ENCODE results near the gene GIT1.
"Not testable (repeated sequence)": the region's sequence is repeated elsewhere in the genome, so short reads cannot be mapped to it uniquely, and the experiment has no call there.

The GIT1 gene

DNA sequence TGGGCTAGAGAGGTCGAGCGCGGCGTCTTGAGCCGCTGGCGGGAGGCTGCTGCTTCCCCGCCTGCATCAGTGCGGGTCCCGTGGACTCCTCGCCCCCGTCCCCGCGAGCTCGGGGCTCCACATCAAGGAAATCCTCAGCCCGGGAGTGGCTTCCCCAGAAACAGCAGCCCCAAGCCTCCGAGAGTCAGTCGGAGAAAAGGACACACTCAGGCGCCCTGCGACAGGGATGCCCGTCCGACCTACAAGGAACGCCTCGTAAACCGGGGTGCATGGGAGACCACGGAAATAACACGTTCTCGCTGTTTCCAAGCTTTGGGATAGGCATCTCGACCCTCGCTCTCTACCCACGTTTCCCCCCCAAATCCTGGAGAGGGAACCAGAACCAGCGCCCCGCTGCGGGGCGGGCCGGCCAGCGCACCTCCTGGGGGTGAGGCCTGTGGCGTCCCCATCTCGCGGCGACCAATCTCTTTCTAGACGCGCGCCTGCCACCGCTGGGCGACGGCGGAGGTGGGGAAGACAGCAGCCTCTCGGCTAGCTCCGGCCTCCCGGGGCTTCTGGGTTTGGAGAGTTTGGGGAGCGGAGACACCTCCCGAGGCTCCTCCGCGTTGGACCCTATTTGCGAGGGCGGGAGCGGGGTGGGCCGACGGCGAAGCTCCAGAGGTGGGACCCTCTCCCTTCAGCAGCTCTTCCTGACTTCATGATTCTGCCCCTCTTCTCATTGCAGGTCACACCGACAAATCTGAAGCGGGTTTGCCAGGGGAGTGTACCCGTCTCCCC lies 21.7 kb downstream of the GIT1 start:
- peak; percentile 63 for DNase-seq (ENCODE audit: low read depth)

DNA sequence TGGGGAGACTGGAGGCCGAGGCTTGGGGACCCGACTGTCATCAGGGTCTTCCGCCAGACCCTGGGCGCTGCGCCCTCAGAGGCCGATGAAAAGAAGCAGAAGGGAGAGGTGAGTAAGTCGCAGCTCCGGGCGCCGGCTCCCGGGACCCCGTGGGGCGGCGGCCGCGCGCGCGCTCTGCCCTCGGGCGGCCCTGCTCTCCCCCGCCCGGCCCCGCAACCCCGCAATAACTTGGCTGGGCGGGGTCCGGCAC lies 22.2 kb downstream of the GIT1 start:
- DNase-seq (ENCODE audit: low read depth) = no peak

DNA sequence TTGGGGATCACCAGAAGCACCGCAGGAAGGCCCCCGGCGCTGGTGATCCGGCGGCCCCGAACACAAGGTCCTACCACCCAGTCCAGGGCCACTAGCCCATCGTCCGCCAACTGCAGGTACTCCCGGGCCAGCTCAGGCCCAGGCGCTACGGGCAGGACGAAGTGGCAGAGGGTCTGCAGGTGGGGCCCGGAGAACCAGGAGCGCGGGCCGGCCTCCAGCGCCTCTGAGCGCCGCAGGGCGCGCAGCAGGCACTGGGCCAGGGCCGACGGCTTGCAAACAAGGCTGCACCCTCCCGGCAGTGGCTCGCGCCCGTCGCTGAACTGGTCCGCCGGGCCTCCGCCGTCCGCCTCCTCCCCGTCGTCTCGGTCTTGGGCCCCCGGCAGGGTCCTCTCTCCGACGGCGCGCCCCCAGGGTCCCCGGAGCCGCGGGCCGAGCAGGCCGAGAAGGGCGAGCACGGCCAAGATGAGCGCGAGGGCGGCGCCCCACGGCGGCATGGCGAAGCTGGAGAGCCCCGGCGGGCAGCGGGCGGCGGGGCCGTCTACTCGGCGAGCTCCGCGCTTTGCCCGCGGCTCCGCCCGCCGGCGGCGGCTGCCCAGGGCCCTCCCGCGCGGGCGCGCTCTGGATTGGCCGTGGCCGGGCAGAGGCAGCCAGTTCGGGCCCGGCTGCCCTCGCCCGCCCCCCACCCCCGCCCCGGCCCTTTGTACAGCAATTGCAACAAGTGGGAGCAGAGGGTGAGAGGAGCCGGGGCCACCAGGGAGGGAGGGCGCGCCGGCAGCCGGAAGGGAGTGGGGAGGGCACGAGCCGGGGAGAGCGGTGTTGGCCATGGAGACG lies 22.8 kb downstream of the GIT1 start, which contains the start of gene ABHD15:
Gene ABHD15, minus strand, starts transcription at position 565 of the 831 bp plus-strand sequence. Its CDS starts 71 bp downstream, at position 494.
- DNase-seq (ENCODE audit: low read depth) = no peak

DNA sequence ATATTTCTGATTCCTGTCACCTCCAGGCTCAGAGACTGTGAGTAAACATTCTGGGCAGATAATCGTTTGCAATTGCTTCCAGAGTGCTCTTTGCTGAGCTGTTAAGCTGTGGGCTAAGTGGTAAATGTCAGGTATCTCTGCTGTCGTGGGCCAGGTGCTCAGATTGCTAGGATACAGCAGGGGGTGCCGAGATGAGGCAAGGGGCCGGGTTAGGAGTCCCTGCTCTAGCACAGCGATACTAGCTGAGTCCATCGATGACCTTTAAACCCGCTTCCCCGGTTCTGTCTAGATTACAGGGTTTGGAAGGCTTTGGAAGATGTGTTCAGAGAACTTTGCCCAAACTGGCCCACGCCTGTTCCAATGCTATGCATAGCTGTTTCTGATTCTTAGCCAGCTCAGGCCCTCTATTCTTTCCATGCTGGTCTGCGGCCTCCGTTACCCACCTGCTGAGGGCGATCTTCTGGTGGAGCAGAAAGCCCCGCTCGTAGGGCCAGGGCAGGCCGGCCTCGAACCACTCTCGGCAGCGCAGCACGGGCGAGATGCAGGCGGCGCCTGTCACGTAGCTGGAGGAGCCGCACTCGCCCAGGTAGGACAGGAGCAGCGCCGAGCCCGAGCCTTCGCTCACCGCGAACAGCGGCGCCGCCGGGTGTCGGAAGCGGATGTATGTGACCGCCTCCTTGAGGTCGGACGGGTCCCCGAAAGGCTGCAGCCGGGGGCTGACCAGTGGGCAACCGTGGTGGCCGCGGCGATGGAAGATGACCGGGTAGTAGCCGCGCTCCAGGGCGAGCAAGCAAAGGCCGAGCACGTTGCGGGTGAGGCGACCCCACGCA lies 23.6 kb downstream of the GIT1 start:
- no peak for DNase-seq (ENCODE audit: low read depth)

DNA sequence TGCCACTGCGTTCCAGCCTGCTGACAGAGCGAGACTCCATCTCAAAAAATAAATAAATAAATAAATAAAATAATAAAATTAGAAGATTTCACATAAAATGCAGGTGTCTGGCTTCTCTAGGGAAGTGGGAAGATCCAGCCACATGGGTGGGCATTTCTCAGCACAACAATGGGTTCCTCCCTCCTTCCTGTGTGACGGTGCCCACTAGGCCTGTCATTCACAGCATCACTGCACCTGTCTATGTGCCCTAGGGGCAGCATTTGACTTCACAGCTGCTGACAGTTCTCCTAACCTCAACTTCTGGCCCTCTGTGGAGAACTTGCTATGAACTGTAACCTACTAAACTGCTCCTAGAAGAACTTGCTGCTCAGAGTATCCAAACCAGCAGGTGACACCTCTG lies 25.6 kb downstream of the GIT1 start:
- DNase-seq (ENCODE audit: low read depth) = no peak

DNA sequence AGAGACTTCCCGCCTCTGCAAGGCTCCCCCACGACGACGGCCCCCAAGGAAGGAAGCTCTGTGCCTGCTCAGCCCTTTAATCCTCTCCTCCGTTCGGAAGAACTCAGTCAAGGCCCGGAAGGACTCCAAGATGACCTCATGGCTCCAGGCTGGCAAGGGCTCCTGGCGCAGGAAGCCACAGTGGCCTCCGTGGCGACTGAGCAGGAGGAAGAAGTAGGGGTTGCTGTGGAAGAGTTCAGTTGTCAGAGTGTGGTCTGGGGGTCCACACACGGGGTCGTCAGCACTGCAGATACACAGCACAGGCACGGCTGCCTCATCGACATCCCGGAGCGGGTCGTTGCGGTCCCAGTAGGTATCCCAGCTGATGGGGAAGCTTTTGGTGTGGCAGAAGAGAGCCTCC lies 26.8 kb downstream of the GIT1 start:
- no peak for DNase-seq (ENCODE audit: low read depth)

DNA sequence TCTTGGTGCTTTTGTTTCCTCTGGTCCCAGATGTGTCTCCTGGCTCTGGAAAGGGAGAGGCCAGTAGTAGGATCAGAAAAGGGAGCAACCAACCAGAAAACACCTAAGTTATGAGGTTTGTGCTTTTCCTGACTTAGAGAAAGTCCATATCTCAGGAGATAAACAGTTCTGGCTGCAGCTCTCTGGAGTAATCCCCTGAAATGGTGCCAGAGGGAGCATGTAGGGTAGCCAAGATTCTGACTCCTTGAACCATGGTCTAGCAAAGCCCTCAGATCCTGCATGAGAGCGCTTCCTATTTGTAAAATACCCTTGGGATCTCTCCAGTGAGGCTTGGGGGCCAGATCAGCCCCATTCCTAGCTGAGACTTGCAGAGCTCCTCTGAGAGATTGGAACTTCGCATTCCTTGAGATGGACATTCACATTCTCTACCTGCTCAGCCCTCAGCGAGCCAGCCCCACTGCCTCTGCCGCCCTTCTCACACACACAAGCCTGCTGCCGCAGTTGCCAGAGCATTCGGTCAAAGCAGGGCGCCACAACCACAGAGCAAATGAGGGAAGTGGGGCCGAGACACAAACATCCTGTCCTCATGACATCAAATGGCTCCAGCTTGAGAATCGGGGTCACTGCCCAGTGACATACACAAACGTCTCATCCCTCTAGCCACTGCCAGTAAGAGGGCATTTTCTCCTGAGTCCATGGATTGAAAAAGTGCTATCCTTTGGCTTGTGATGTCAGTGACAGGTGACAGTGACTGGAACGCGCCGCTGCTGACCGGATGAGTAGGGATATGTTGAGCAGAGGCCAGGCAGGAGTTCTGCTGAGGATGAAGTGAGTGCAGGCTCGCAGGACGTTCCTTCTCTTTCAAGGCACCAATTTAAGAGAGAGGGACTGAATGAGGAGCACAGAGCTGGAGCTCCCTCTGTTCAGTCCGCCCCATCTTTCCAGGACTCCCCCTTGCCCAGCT lies 27.6 kb downstream of the GIT1 start:
- no peak for DNase-seq (ENCODE audit: low read depth)

DNA sequence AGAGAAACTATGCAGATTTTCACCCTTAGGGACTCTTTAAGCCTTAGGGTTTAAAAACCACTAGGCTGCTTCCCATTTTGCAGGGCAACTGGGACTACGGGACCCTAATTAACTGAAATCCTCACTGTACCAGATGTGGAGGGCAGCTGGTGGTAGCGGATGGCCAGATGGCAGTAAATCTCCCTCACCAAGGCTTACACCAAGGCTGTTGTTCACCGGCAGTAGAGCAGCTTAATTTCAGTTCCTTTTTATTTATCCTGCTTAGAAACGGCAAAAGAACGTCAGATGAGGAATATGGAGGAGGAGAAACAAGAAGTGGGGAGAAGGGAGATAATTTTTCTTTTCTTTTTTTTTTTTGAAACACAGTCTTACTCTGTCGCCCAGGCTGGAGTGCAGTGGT lies 29.1 kb downstream of the GIT1 start:
- no peak for DNase-seq (ENCODE audit: low read depth)

DNA sequence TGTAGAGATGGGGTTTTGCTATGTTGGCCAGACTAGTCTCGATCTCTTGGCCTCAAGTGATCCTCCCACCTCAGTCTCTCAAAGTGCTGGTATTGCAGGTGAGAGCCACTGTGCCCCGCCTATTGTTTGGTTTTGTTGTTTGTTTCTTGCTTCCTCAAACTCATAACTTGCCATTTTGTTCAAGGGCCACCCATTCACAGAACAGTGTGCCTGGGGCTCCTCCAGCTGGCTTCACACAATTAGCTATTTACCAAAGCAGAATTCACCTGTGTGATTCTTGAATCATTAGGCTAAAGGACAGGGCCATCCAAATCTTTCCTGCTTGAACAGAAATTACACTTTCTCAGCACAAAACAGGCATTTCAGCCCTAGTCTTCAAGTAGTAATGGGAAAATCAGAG lies 29.8 kb downstream of the GIT1 start:
- no peak for DNase-seq (ENCODE audit: low read depth)

DNA sequence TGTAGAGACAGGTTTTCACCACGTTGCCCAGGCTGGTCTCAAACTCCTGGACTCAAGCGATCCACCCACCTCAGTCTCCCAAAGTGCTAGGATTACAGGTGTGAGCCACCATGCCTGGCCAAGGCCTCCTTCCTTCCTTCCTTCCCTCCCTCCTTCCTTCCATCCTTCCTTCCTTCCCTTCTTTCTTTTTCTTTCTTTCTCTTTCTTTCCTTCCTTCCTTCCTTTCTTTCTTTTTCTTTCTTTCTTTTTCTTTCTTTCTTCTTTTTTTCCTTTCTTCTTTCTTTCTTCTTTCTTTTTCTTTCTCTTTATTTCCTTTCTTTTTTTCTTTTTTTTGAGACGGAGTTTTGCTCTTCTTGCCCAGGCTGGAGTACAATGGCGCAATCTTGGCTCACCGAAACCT lies 31.3 kb downstream of the GIT1 start:
- not testable (repeated sequence) for DNase-seq (ENCODE audit: low read depth)

DNA sequence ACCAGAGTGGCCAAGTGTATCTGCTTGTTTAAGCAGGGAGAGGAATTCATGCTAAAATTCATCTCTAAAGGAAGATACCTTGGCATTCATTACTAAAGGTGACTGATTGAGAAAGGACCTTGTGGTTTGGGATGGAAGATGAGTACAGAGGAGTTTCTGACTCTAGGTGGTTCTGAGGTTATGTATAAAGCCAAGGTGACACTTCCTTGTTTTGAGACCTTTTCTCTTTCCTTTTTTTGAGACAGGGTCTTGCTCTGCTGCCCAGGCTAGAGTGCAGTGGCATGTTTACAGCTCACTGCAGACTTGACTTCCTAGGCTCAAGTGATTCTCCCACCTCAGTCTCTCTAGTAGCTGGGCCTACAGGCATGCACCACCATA lies 31.7 kb downstream of the GIT1 start:
- DNase-seq (ENCODE audit: low read depth) = no peak

DNA sequence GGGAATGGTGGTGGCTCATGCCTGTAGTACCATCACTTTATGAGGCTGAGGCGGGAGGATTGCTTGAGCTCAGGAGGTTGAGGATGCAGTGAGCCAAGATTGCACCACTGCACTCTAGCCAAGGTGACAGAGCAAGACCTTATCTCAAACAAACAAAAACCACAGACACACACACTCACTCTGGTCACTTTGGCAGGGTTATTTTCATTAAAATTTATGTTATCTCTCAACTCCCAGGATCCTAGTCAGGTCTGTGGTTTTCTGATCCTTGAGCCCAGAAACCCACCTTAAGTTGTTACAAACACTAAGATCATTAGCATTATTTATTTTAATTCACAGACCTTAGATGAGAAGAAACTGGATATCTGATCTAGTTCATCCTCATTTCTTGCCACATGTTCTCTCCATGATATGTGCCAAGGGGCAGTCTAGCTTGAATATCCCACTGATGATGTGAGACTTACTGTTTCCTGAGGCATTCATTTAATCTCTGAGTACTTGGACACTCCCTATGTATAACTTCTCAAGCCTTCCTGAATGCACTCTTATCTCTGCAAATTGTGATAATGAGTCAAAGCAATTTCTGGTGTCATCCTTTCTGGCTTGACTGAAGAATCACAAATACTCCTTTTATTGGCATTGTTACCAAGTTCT lies 32.2 kb downstream of the GIT1 start:
- no peak for DNase-seq (ENCODE audit: low read depth)

DNA sequence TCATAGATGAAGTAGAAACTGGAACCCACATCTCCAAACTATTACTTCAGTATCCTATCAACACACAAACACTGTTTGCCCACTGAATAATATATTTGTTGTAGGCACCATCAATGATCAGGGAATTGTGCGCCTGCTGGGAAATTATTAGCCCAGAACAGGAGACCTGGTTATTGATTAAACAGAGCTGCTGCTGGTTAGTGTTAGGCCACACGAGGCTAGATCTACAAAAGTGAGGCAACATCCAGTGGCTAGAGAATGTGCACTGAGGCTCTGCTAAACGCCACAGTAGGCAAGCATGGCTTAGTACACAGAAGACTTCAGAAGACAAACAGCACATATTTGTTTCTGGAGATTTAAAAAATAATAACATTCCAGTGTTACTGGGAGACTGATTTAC lies 33.6 kb downstream of the GIT1 start:
- DNase-seq (ENCODE audit: low read depth) = no peak

DNA sequence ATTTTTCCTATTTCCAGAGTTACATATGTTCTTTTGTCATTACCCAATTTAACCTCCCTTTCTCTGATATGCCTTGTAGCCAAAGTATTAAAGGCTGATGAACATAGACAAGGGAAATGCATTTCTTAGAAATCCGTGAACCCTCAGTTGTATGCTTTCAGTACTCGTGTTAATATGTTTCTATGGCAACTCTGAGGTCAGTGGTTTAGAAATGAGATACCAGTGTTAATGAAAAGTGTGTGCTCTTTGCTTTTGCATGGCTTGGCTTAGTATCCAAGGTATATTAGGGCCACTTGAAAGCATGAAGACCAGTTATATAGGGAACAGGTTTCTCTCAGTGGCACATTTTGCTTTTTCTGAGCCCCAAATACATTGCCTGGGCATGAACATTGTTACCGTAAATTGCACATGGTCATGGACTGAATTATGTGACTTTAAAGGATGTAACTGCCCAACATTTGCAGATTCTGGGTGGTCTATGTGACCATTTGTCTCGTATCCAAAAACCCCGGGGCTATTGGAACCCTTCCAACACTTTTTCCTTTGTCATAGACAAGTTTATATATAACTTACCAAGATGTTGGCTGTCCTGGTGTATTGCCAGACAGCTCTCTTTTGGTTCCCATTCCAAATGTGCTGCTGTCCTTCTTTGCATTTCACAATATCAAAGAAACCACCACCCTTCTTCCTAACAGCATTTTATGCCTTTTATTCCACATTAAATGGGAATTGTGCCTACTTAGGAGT lies 40.1 kb downstream of the GIT1 start:
- no peak for DNase-seq (ENCODE audit: low read depth)

DNA sequence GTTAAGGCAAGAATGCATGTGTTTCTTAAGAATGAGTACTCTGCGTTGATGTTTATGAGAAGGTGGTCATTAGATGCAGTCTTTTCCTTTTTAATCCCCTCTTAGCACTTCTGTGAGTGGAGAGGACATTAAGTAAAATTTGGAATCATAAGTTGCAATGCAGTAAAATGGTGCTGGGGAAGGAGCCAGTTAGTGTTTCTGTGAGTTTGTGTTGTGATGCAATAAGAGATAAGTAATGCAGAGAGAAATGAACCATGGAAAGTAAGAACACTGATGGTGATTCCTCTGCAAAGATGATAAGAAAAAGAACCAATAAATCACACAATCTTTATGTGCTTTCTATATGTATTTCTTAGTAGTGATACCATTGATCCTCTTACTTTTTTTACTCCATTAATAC lies 42.6 kb downstream of the GIT1 start:
- DNase-seq (ENCODE audit: low read depth) = no peak

DNA sequence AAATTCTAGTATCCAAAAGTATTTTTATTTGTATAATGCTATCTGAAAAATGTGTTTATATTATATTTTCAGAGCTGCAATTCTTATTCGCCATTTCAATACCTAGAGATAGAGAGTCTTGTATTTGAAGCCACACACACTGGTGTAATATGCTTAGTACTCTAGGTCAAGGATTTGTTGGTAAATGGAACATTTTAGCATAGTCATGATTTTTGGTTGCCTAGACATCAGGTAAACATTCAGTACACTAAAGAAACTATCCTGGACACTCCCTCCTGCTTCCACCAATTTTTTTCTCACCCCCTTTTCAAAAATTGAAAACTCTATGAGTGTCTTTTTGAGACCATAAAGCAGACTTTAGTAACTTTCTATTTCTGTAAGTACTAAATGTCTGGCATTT lies 43.4 kb downstream of the GIT1 start:
- DNase-seq (ENCODE audit: low read depth) = no peak

DNA sequence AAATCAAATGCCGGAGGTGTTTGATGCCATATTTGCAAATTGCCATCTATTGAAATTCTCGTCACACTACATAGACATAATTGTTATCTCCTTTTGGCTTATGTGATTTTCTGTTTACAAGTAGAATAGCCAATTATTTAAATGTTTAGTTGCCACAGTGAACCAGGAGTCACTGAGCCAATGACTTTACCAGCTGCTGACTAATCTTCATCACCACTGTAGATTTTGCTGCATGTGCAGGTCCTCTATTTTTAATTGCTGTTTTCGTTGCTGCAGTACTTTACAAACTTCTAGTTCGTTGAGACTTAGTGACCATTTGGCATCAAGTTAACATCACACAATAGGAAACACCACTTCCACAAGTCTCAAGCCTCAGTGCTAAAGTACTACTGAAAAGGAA lies 45.4 kb downstream of the GIT1 start:
- no peak for DNase-seq (ENCODE audit: low read depth)

DNA sequence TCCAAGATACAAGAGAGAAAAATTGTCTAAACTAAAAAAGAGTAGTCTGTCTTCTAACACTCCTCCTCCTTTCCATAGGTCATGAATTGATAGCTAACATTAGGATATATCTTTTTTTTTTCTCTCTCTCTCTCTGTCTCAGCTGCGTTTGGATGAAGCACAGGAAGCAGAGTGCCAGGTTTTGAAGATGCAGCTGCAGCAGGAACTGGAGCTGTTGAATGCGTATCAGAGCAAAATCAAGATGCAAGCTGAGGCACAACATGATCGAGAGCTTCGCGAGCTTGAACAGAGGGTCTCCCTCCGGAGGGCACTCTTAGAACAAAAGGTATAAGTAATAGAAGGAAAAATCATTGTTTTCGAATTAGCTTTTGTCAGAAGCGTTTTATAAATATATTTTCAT lies 55.5 kb downstream of the GIT1 start:
- DNase-seq (ENCODE audit: low read depth) = no peak

DNA sequence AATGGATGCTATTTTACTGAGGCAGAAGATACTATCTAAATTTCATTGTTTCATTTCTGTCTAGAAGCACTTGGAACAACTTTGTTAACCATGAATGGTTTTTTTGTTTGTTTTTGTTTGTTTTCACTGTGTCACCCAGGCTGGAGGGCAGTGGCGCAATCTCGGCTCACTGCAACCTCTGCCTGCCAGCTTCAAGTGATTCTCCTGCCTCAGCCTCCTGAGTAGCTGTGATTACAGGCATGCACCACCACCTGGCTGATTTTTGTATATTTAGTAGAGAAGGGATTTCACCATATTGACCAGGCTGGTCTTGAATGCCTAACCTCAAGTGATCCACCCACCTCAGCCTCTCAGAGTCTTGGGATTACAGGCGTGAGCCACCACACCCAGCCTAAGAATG lies 63.1 kb downstream of the GIT1 start:
- no peak for DNase-seq (ENCODE audit: low read depth)

DNA sequence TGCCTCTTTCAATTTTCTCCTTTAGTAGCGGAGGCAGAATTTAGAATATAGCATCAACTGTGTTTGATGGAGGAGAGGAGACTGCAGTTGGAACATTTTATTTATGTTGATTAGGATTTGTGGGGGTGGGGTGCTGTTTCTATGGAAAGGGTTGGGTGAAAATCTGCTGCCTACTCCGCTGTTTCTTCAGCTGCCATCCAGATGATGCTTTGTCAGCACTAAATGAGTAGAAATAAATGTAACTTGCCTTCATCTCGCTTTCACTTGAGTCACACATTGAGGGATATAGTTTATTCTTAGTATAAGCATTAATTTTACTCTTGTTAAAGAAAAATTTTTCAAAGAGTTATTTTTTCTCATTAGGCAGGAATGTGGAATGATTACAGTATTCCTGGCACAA lies 64.8 kb downstream of the GIT1 start:
- no peak for DNase-seq (ENCODE audit: low read depth)

Data from activated T-cell treated with anti-CD3 and anti-CD28 coated beads for 1 hour (primary cell).